ENCODE data around the gene BRD1.
A peak's percentile ranks its signal among the peaks of the same experiment; 100 is the strongest.

Gene BRD1

GRCh38 chr22:49761836-49762235 lies 65.8 kb downstream of the BRD1 start:
- H2BK12ac ChIP-seq (ENCODE audit: low read length in 2 of 2) = no peak overlapping the region

GRCh38 chr22:49760630-49761571 lies 66.8 kb downstream of the BRD1 start:
- Histone ChIP-seq H3K79me1 (replicated peaks; ENCODE audit: low read length, poor library complexity, severe bottlenecking) (no peaks in the 10 kb centered on the region), H3K9ac (ENCODE audit: low read length) (no peak overlapping the region), H2BK5ac (ENCODE audit: low read depth, low read length, poor library complexity, severe bottlenecking) (peak overlapping the region; percentile 83), H3K4me3 (ENCODE audit: insufficient read depth in 1 of 2, low read depth in 1 of 2, low read length in 2 of 2) (no peak overlapping the region), H4K8ac (ENCODE audit: low read length) (peak overlapping the region; percentile 1), H3K14ac (ENCODE audit: low read length in 2 of 2) (peak overlapping the region in 1 of 2 experiments; percentile 22), H2BK15ac (ENCODE audit: low read depth, poor library complexity, severe bottlenecking) (no peak overlapping the region), H3K4ac (ENCODE audit: low read depth in 1 of 2, low read length in 2 of 2) (peak overlapping the region in 1 of 2 experiments; percentile 19), H2AFZ (ENCODE audit: low read depth, low read length) (peak overlapping the region; percentile 15), H2BK12ac (ENCODE audit: low read length in 2 of 2) (peak overlapping the region in 1 of 2 experiments; percentile 33), H3K36me3 (ENCODE audit: control insufficient read depth in 1 of 2, insufficient read depth in 2 of 2, low read depth in 1 of 2, low read length in 2 of 2) (no peaks in the 10 kb centered on the region), H3K18ac (ENCODE audit: low read depth in 1 of 2, low read length in 2 of 2) (peak overlapping the region; percentile 42 to 59), H3K9me3 (ENCODE audit: control insufficient read depth, low read length) (no peaks in the 10 kb centered on the region), H2AK5ac (ENCODE audit: low read length, severe bottlenecking) (peak overlapping the region; percentile 70), H4K91ac (ENCODE audit: low read length) (peak overlapping the region; percentile 73), H3K23ac (ENCODE audit: low read length in 2 of 2) (no peak overlapping the region), H3K27me3 (ENCODE audit: control insufficient read depth in 1 of 2, insufficient read depth in 1 of 2, low read length in 2 of 2) (peaks cover 0 to 4% of the 10 kb centered on the region in 2 experiments), H2BK120ac (ENCODE audit: low read depth, low read length) (no peak overlapping the region), H3K4me2 (ENCODE audit: low read length, poor library complexity, severe bottlenecking) (no peak overlapping the region), H3K4me1 (ENCODE audit: control insufficient read depth, insufficient read depth, low read depth, low read length) (peaks cover 11% of the 10 kb centered on the region), H3K27ac (ENCODE audit: low read length, poor library complexity, severe bottlenecking) (peak overlapping the region; percentile 87)
- WGBS = 85% methylated on average over 13 of the region's 13 CpGs
- DNase-seq = no peak

More at GRCh38 chr22:49761836-49762235, 65.8 kb downstream of the BRD1 start:
- Histone ChIP-seq H3K4me1 (ENCODE audit: control insufficient read depth, insufficient read depth, low read depth, low read length) (peaks cover 11% of the 10 kb centered on the region), H3K4ac (ENCODE audit: low read depth in 1 of 2, low read length in 2 of 2) (no peak overlapping the region), H3K79me1 (replicated peaks; ENCODE audit: low read length, poor library complexity, severe bottlenecking) (no peaks in the 10 kb centered on the region), H4K8ac (ENCODE audit: low read length) (no peak overlapping the region), H3K4me2 (ENCODE audit: low read length, poor library complexity, severe bottlenecking) (no peak overlapping the region), H3K27ac (ENCODE audit: low read length, poor library complexity, severe bottlenecking) (no peak overlapping the region), H2BK120ac (ENCODE audit: low read depth, low read length) (no peak overlapping the region), H3K18ac (ENCODE audit: low read depth in 1 of 2, low read length in 2 of 2) (no peak overlapping the region), H2AK5ac (ENCODE audit: low read length, severe bottlenecking) (no peak overlapping the region), H3K9ac (ENCODE audit: low read length) (no peak overlapping the region), H4K91ac (ENCODE audit: low read length) (no peak overlapping the region), H3K4me3 (ENCODE audit: insufficient read depth in 1 of 2, low read depth in 1 of 2, low read length in 2 of 2) (no peak overlapping the region), H2BK15ac (ENCODE audit: low read depth, poor library complexity, severe bottlenecking) (no peak overlapping the region), H3K9me3 (ENCODE audit: control insufficient read depth, low read length) (no peaks in the 10 kb centered on the region), H3K14ac (ENCODE audit: low read length in 2 of 2) (no peak overlapping the region), H2AFZ (ENCODE audit: low read depth, low read length) (no peak overlapping the region), H3K23ac (ENCODE audit: low read length in 2 of 2) (no peak overlapping the region), H3K27me3 (ENCODE audit: control insufficient read depth in 1 of 2, insufficient read depth in 1 of 2, low read length in 2 of 2) (peaks cover 0 to 4% of the 10 kb centered on the region in 2 experiments), H2BK5ac (ENCODE audit: low read depth, low read length, poor library complexity, severe bottlenecking) (no peak overlapping the region), H3K36me3 (ENCODE audit: control insufficient read depth in 1 of 2, insufficient read depth in 2 of 2, low read depth in 1 of 2, low read length in 2 of 2) (no peaks in the 10 kb centered on the region)
- no peak for DNase-seq
- 97% methylated on average over 7 of the region's 7 CpGs for WGBS

- H2AK5ac ChIP-seq (ENCODE audit: low read length, severe bottlenecking) = peak overlapping the region; percentile 65
- no peak overlapping the region for H2BK15ac ChIP-seq (ENCODE audit: low read depth, poor library complexity, severe bottlenecking)
- no peaks in the 10 kb centered on the region for H3K36me3 ChIP-seq (ENCODE audit: control insufficient read depth in 1 of 2, insufficient read depth in 2 of 2, low read depth in 1 of 2, low read length in 2 of 2)
- peak overlapping the region; percentile 42 to 59 for H3K18ac ChIP-seq (ENCODE audit: low read depth in 1 of 2, low read length in 2 of 2)
- no peaks in the 10 kb centered on the region for H3K9me3 ChIP-seq (ENCODE audit: control insufficient read depth, low read length)
- peak overlapping the region in 1 of 2 experiments; percentile 19 for H3K4ac ChIP-seq (ENCODE audit: low read depth in 1 of 2, low read length in 2 of 2)
- no peak overlapping the region for H3K14ac ChIP-seq (ENCODE audit: low read length in 2 of 2)
- WGBS = 69% methylated on average over 5 of the region's 5 CpGs
- no peak overlapping the region for H3K23ac ChIP-seq (ENCODE audit: low read length in 2 of 2)
- H2BK5ac ChIP-seq (ENCODE audit: low read depth, low read length, poor library complexity, severe bottlenecking) = peak overlapping the region; percentile 83
- peak overlapping the region in 1 of 2 experiments; percentile 33 for H2BK12ac ChIP-seq (ENCODE audit: low read length in 2 of 2)
- peak overlapping the region; percentile 73 for H4K91ac ChIP-seq (ENCODE audit: low read length)
- H4K8ac ChIP-seq (ENCODE audit: low read length) = peak overlapping the region; percentile 1
- peak overlapping the region; percentile 15 for H2AFZ ChIP-seq (ENCODE audit: low read depth, low read length)
- no peaks in the 10 kb centered on the region for H3K79me1 ChIP-seq (replicated peaks; ENCODE audit: low read length, poor library complexity, severe bottlenecking)
- H3K27ac ChIP-seq (ENCODE audit: low read length, poor library complexity, severe bottlenecking) = peak overlapping the region; percentile 87
- H3K4me2 ChIP-seq (ENCODE audit: low read length, poor library complexity, severe bottlenecking) = no peak overlapping the region
- no peak overlapping the region for H3K4me3 ChIP-seq (ENCODE audit: insufficient read depth in 1 of 2, low read depth in 1 of 2, low read length in 2 of 2)
- peaks cover 0 to 4% of the 10 kb centered on the region in 2 experiments for H3K27me3 ChIP-seq (ENCODE audit: control insufficient read depth in 1 of 2, insufficient read depth in 1 of 2, low read length in 2 of 2)
- H3K4me1 ChIP-seq (ENCODE audit: control insufficient read depth, insufficient read depth, low read depth, low read length) = peaks cover 11% of the 10 kb centered on the region
- no peak for DNase-seq
- no peak overlapping the region for H2BK120ac ChIP-seq (ENCODE audit: low read depth, low read length)
- H3K9ac ChIP-seq (ENCODE audit: low read length) = no peak overlapping the region
These were observed 67.4 kb downstream of the BRD1 start for GRCh38 chr22:49760280-49760629.

GRCh38 chr22:49756676-49757075 lies 71.0 kb downstream of the BRD1 start:
- Histone ChIP-seq H3K4me2 (ENCODE audit: low read length, poor library complexity, severe bottlenecking) (no peak overlapping the region), H3K14ac (ENCODE audit: low read length in 2 of 2) (no peak overlapping the region), H3K27ac (ENCODE audit: low read length, poor library complexity, severe bottlenecking) (no peak overlapping the region), H3K4me3 (ENCODE audit: insufficient read depth in 1 of 2, low read depth in 1 of 2, low read length in 2 of 2) (no peak overlapping the region), H2AFZ (ENCODE audit: low read depth, low read length) (no peak overlapping the region), H3K79me1 (replicated peaks; ENCODE audit: low read length, poor library complexity, severe bottlenecking) (no peaks in the 10 kb centered on the region), H3K27me3 (ENCODE audit: control insufficient read depth in 1 of 2, insufficient read depth in 1 of 2, low read length in 2 of 2) (peaks cover 0 to 26% of the 10 kb centered on the region in 2 experiments), H3K4ac (ENCODE audit: low read depth in 1 of 2, low read length in 2 of 2) (no peak overlapping the region), H2BK5ac (ENCODE audit: low read depth, low read length, poor library complexity, severe bottlenecking) (no peak overlapping the region), H4K8ac (ENCODE audit: low read length) (no peak overlapping the region), H2AK5ac (ENCODE audit: low read length, severe bottlenecking) (no peak overlapping the region), H3K4me1 (ENCODE audit: control insufficient read depth, insufficient read depth, low read depth, low read length) (peaks cover 11% of the 10 kb centered on the region), H2BK120ac (ENCODE audit: low read depth, low read length) (no peak overlapping the region), H3K36me3 (ENCODE audit: control insufficient read depth in 1 of 2, insufficient read depth in 2 of 2, low read depth in 1 of 2, low read length in 2 of 2) (no peaks in the 10 kb centered on the region), H2BK12ac (ENCODE audit: low read length in 2 of 2) (no peak overlapping the region), H4K91ac (ENCODE audit: low read length) (no peak overlapping the region), H2BK15ac (ENCODE audit: low read depth, poor library complexity, severe bottlenecking) (no peak overlapping the region), H3K23ac (ENCODE audit: low read length in 2 of 2) (no peak overlapping the region), H3K9me3 (ENCODE audit: control insufficient read depth, low read length) (no peaks in the 10 kb centered on the region), H3K9ac (ENCODE audit: low read length) (no peak overlapping the region), H3K18ac (ENCODE audit: low read depth in 1 of 2, low read length in 2 of 2) (no peak overlapping the region)
- DNase-seq = no peak
- 91% methylated on average over 7 of the region's 7 CpGs for WGBS

Measured in mesenchymal stem cell (in vitro differentiated cells and primary cell).